Urinary bladder (tissue), 4 donors: ENCODE data around the gene CCDC138. TPM values are rescaled to one million over a fixed set of nuclear protein-coding genes. Genes with fewer than 3 reads are reported as not detected.

Experiments
- DNase-seq: peaks from one replicate; pipeline ENCODE4 v3.0.0-alpha.2; 2015; ENCODE audit errors: extremely low spot score
- H3K27ac ChIP-seq: one replicate; pipeline ENCODE4 v1.5.1; 2013; ENCODE audit warnings: low read depth, mild to moderate bottlenecking, moderate library complexity
- H3K36me3 ChIP-seq: one replicate; pipeline ENCODE4 v1.6.1; 2013; ENCODE audit warnings: mild to moderate bottlenecking, moderate library complexity; ENCODE audit not compliant: insufficient read depth
- H3K4me1 ChIP-seq: one replicate; pipeline ENCODE4 v1.6.1; 2013; ENCODE audit warnings: mild to moderate bottlenecking, moderate library complexity; ENCODE audit not compliant: insufficient read depth
- H3K4me3 ChIP-seq: one replicate; pipeline ENCODE4 v1.5.1; 2013; ENCODE audit warnings: low read depth, low read length
- WGBS: extraction: QIAGEN DNeasy Blood & Tissue Kit; methylation state at CpG from one replicate; pipeline ENCODE4 v1.1.7; 2013; 5-methylcytosine and 5-hydroxymethylcytosine counted together
- polyA plus RNA-seq: library from polyadenylated mRNA; stranded (reverse); fragments of 200-250 nt; gene quantifications from one replicate; pipeline ENCODE4 v1.2.3, GENCODE V29; 2013
- total RNA-seq: library from RNA; depleted of rRNA; stranded (reverse); fragments of >200 nt; gene quantifications from one replicate; pipeline ENCODE4 v1.2.3, GENCODE V29; 2014
- donor health status: healthy with polysubstance abuse.
- donor health status: healthy.

CCDC138 gene
- total and polyA plus RNA-seq, 2 donors = 2.8 to 22.6 TPM

DNA sequence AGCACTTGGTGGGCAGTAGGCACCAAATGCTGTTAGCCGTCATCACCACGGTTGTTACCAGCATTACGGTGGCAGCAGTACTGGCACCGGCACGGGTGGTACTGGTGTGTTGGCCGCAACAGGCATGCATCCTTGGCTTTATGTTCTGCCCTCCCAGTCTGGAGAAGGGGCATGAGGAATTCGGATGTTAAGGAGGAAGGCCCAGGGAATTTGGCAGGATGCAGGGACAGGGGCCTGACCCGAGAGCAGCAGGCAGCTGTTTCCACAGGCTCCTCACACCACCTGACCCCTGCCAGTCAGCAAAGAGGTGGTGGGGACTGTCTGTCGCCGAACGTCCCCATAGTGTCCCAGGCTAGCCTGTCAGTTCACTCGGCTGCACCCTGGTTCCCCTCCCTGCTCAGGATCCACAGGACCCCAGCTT, 123.5 kb downstream of the CCDC138 start:
- no peak overlapping the region for H3K27ac ChIP-seq
- 88% methylated on average over 12 of the region's 12 CpGs for WGBS
- DNase-seq = no peak
- H3K4me1 ChIP-seq = no peaks in the 10 kb centered on the region
- no peak overlapping the region for H3K4me3 ChIP-seq
- H3K36me3 ChIP-seq = no peaks in the 10 kb centered on the region

- Histone ChIP-seq H3K4me3 (no peak overlapping the region), H3K27ac (no peak overlapping the region), H3K36me3 (no peaks in the 10 kb centered on the region), H3K4me1 (no peaks in the 10 kb centered on the region)
- WGBS = 90% methylated on average over 20 of the region's 20 CpGs
- DNase-seq = no peak
These were observed 124.2 kb downstream of the CCDC138 start for GRCh38 chr2:108910541-108911396.

DNA sequence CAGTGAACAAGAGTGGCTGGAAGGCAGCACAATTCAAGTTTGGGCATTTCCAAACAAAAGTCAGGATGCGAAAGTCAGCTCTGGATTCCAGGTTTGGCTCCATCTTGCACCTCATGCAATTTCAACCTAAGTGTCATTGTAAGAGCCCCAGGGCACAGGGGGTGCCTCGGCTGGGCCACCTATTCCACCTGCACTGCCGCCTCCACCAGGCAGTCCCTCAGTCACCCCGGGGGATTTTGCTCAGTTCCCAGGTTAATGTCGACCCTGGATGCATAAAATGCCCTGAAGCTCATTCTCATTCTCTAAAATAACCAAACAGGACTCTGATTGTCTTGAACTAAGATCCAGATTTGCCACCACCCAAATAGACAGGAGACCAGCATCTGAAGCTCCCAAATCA, 124.8 kb downstream of the CCDC138 start:
- no peak overlapping the region for H3K27ac ChIP-seq
- H3K4me1 ChIP-seq = no peaks in the 10 kb centered on the region
- H3K4me3 ChIP-seq = no peak overlapping the region
- no peak for DNase-seq
- 92% methylated on average over 5 of the region's 5 CpGs for WGBS
- H3K36me3 ChIP-seq = no peaks in the 10 kb centered on the region

DNA sequence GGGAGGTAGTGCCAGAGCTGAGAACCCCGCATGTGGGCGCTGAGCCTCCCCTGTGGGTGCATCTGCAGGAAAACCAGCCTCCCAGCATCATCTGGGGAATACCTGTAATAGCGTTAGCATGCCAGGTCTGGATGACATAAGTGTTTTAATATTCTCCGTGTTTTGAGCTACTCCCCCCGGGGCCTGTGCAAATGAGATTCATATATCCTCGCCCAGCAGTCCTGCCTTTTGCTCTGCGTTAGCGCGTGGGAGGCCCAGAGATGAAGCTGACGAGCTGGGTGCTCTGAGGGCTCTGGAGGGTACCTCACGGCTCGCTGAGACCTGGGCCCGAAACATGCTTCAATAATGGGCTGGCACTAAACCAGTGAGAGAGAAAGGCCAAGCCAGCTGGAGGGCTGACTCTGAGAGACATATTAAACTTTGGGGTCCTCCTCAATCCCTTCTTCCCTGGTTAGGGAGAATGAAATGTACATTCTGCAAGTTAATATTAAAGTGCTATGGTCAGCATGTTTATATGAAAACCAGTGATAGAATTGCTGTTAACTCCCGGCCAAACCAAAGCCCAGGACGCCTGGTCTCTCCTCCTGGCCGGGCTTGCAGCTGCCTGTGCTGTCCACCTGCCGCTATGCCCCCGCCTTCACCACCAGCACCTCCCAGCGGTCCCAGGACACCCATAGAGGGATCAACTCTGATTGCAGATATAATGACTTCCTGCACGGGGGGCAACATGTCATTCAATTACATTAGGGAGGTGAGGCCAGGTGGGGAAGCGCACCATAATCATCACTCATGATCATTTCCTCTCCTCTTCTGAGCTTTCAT, 125.4 kb downstream of the CCDC138 start:
- DNase-seq = no peak
- 85% methylated on average over 21 of the region's 21 CpGs for WGBS
- no peak overlapping the region for H3K27ac ChIP-seq

DNA sequence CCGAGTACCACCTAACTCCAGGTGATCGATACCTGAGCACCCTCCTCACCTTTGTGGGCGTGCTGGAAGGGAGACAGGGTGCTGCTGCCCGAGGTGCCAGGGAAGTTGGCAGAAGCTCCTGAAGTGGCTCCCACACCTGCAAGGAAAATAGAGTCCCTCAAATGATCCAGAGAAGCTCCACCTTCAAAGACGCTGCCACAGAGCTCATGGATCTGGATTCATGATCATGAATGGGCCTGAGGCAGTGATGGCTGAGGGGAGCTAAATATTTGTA, 126.0 kb downstream of the CCDC138 start:
- no peak for DNase-seq
- 92% methylated on average over 5 of the region's 5 CpGs for WGBS

More for the DNA sequence above, 125.4 kb downstream of the CCDC138 start:
- Histone ChIP-seq H3K36me3 (no peaks in the 10 kb centered on the region), H3K4me3 (no peak overlapping the region), H3K4me1 (no peaks in the 10 kb centered on the region)

GRCh38 chr2:108916122-108916795, 129.7 kb downstream of the CCDC138 start:
- DNase-seq = peak; percentile 53
- Histone ChIP-seq H3K27ac (no peak overlapping the region), H3K4me3 (no peak overlapping the region), H3K4me1 (no peaks in the 10 kb centered on the region), H3K36me3 (no peaks in the 10 kb centered on the region)
- WGBS = 77% methylated on average over 15 of the region's 15 CpGs

More for the DNA sequence above, 126.0 kb downstream of the CCDC138 start:
- Histone ChIP-seq H3K4me1 (no peaks in the 10 kb centered on the region), H3K27ac (no peak overlapping the region), H3K36me3 (no peaks in the 10 kb centered on the region), H3K4me3 (no peak overlapping the region)

DNA sequence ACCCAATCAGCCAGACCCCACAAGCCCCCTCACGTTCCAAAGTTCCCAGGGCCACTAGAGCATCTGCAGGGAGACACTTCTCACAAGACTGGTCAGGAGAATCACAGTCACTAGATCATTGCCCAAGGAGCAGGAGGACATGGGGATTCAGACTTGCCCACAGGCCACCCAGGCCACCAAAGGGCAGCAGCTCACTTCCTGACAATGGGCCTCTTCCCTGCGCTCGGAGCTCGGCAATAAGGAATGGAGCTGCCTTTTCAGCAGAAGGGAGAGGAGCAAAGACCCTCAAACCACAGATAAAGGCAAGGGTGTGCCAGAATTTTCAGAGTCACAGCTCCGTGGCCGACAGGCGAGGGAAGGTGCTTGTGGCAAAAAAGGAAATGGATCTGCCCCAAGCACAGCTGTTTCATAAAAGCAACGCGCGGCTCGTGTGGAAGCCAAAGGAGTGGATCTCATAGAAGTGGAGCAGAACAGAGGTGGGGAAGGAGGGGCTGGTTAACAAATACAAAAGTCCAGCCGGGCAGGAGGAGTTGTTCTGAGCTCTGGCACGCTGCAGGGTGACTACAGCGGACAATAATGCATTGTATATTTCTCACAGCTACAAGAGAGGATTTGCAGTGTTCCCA, 130.3 kb downstream of the CCDC138 start:
- no peak for DNase-seq
- Histone ChIP-seq H3K27ac (no peak overlapping the region), H3K36me3 (no peaks in the 10 kb centered on the region), H3K4me3 (no peak overlapping the region), H3K4me1 (no peaks in the 10 kb centered on the region)
- WGBS = 23% methylated on average over 14 of the region's 14 CpGs

- Histone ChIP-seq H3K27ac (no peak overlapping the region), H3K36me3 (no peaks in the 10 kb centered on the region), H3K4me1 (no peaks in the 10 kb centered on the region), H3K4me3 (no peak overlapping the region)
- WGBS = 58% methylated on average over 5 of the region's 5 CpGs
- no peak for DNase-seq
These were observed 131.0 kb downstream of the CCDC138 start for GRCh38 chr2:108917526-108917925.

GRCh38 chr2:108918156-108918874, 131.7 kb downstream of the CCDC138 start:
- no peaks in the 10 kb centered on the region for H3K4me1 ChIP-seq
- no peak overlapping the region for H3K4me3 ChIP-seq
- no peaks in the 10 kb centered on the region for H3K36me3 ChIP-seq
- 96% methylated on average over 15 of the region's 15 CpGs for WGBS
- DNase-seq = no peak
- H3K27ac ChIP-seq = no peak overlapping the region

GRCh38 chr2:108918941-108919341, 132.4 kb downstream of the CCDC138 start:
- Histone ChIP-seq H3K27ac (no peak overlapping the region), H3K4me3 (no peak overlapping the region), H3K4me1 (no peaks in the 10 kb centered on the region), H3K36me3 (no peaks in the 10 kb centered on the region)
- WGBS = 96% methylated on average over 14 of the region's 14 CpGs
- no peak for DNase-seq

DNA sequence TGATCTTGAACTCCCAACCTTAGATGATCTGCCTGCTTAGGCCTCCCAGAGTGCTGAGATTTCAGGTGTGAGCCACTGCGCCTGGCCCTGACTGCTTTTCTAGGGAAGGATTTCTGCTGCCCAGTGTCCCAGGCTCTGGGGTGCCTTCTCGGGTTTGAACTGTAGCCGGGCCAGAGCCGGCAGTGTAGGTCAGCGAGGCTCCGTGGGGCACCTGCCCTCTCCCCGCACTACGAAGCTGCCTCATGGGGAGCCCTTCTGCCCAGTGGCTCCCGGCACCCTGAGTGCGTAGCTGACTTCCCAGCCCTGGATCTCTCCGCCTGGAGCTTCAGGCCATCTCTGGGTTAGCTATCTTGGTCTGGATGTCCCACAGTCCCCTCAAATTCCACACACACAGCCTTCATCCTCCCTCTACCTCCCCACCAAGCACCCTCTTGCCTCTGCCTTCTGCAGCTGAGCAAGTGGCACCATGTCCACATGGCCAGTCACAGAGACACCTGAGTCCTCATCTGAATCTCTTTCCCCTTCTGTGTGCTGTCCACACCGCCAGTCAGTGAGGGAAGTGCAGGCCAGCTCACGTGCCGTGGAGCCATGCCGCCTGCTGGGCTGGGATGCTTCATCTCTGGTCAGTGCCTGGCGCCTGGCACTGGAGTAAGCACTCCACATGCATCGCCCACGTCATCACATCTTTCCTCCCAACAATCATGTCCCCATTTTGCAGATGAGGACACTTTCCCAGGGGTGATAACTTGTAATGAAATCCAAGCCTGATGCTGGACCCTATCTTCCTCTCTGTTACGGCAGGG, 133.2 kb downstream of the CCDC138 start:
- Histone ChIP-seq H3K36me3 (no peaks in the 10 kb centered on the region), H3K27ac (no peak overlapping the region), H3K4me1 (no peaks in the 10 kb centered on the region), H3K4me3 (no peak overlapping the region)
- WGBS = 97% methylated on average over 19 of the region's 19 CpGs
- DNase-seq = no peak

- Histone ChIP-seq H3K36me3 (no peaks in the 10 kb centered on the region), H3K4me3 (no peak overlapping the region), H3K27ac (no peak overlapping the region), H3K4me1 (no peaks in the 10 kb centered on the region)
- DNase-seq = no peak
- WGBS = 82% methylated on average over 7 of the region's 7 CpGs
These were observed 134.1 kb downstream of the CCDC138 start for GRCh38 chr2:108920686-108921085.
